ENCODE data around the gene AFF3. TPM values are rescaled to one million over a fixed set of nuclear protein-coding genes. Genes with fewer than 3 reads are reported as not detected.
"Not testable (repeated sequence)": the region's sequence is repeated elsewhere in the genome, so short reads cannot be mapped to it uniquely, and the experiment has no call there.

The AFF3 gene
- total and polyA plus RNA-seq, 2 experiments from 2014 or later, result 7.3 to 7.8 TPM

DNA sequence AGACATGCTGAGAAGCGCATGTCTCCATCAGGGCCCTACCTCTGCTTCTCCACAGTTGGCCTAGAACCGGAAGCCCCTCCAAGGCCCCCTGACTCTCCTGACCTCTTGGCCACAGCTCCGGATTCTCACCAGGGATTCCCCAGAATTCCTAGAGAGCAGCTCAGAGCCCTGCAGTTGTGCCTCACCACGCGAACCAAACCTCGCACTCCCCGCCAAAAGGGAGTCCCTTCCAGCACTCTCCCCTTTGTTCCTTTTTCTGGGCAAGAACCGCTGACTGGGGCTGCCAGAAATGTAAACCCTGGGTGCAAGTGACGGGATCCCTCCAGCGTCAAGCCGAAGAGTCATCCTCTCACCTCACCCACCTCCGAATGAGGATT, 36.7 kb downstream of the AFF3 start:
- Histone ChIP-seq H3K27me3 (peaks cover 29% of the 10 kb centered on the region), H4K20me1 (ENCODE audit: insufficient read depth, poor library complexity, severe bottlenecking) (no peaks in the 10 kb centered on the region), H3K36me3 (replicated peaks; ENCODE audit: insufficient read depth, low read depth) (no peaks in the 10 kb centered on the region), H2AFZ (no peak overlapping the region), H3K4me1 (ENCODE audit: insufficient read depth) (peaks cover 17% of the 10 kb centered on the region), H3K9me3 (ENCODE audit: low read depth) (no peaks in the 10 kb centered on the region), H3K9me2 (replicated peaks; ENCODE audit: insufficient read depth) (no peaks in the 10 kb centered on the region), H3K4me2 (peak overlapping the region; percentile 95), H3K4me3 (no peak overlapping the region), H3K79me2 (no peaks in the 10 kb centered on the region), H3K27ac (no peak overlapping the region)
- TF ChIP-seq, protein P1, sequence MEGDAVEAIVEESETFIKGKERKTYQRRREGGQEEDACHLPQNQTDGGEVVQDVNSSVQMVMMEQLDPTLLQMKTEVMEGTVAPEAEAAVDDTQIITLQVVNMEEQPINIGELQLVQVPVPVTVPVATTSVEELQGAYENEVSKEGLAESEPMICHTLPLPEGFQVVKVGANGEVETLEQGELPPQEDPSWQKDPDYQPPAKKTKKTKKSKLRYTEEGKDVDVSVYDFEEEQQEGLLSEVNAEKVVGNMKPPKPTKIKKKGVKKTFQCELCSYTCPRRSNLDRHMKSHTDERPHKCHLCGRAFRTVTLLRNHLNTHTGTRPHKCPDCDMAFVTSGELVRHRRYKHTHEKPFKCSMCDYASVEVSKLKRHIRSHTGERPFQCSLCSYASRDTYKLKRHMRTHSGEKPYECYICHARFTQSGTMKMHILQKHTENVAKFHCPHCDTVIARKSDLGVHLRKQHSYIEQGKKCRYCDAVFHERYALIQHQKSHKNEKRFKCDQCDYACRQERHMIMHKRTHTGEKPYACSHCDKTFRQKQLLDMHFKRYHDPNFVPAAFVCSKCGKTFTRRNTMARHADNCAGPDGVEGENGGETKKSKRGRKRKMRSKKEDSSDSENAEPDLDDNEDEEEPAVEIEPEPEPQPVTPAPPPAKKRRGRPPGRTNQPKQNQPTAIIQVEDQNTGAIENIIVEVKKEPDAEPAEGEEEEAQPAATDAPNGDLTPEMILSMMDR (IDR thresholded peaks at IDR 0.05; ENCODE audit: poor library complexity), result no peak
- peak; percentile 50 for TF ChIP-seq EZH2 (IDR thresholded peaks at IDR 0.05; ENCODE audit: borderline replicate concordance)
- no peak for DNase-seq (ENCODE audit: low spot score)
- WGBS (ENCODE audit: low lambda C conversion rate, missing lambda C conversion rate), result 42% methylated on average over 12 of the region's 12 CpGs

DNA sequence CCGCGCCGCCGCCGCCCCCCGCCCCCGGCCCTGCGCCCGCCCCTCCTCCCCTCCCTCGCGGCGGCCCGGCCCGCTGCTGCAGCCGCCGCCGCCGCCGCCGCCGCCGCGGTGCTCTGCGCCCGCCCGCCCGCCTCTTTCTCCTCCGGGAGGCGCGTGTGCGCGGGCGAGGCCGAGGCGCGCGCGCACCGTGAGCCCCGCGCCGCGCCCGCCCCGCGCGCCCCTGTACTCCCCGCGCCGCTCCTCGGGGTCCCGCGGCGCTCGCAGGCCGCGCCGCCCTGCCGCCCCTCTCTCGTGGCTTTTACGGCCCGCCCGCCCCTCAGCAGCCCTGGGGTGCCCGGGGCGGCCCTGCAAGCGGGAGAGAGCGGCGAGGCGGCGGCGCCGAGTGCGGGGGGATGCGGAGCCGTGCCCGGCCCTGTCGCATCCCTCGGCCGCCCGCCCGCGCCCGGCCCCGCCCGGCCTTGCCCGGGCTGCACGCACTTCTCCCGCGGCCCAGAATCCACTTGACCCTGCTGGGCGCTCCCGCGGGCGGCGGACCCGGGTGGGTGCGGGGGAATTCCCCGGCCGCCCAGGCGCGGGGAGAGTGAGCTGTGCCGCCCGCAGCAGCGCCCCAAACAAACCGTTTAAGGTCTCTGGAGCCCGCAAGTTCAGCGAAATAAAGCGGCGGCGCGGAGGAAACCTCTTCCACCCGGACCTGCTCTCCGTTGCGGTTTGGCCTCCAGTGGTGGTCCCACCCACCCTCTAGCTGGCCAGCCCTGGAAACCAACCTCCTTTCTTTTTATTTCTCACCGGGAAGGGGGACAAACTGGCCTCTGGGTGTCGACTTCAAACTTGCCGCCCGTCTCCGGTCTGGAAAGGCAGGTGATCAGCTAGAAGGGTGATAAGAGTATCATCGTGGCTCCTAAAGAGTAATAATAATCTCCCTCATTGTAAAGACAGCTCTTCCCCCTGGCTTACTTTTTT, 37.4 kb downstream of the AFF3 start:
- 3% methylated on average over 48 of the region's 119 CpGs for WGBS (ENCODE audit: low lambda C conversion rate, missing lambda C conversion rate)
- Histone ChIP-seq H3K9me2 (replicated peaks; ENCODE audit: insufficient read depth) (no peaks in the 10 kb centered on the region), H3K9me3 (ENCODE audit: low read depth) (no peaks in the 10 kb centered on the region), H3K4me3 (peak overlapping the region; percentile 77), H3K4me2 (peak overlapping the region; percentile 95), H3K4me1 (ENCODE audit: insufficient read depth) (peaks cover 17% of the 10 kb centered on the region), H3K27ac (peak overlapping the region; percentile 37), H2AFZ (peak overlapping the region; percentile 81), H4K20me1 (ENCODE audit: insufficient read depth, poor library complexity, severe bottlenecking) (no peaks in the 10 kb centered on the region), H3K79me2 (no peaks in the 10 kb centered on the region), H3K27me3 (peaks cover 29% of the 10 kb centered on the region), H3K36me3 (replicated peaks; ENCODE audit: insufficient read depth, low read depth) (no peaks in the 10 kb centered on the region)
- TF ChIP-seq EZH2 (IDR thresholded peaks at IDR 0.05; ENCODE audit: borderline replicate concordance), result peak; percentile 72
- TF ChIP-seq, protein P1 (IDR thresholded peaks at IDR 0.05; ENCODE audit: poor library complexity), result no peak
- TF ChIP-seq EZH2phosphoT487 (IDR thresholded peaks at IDR 0.05; ENCODE audit: low read depth, severe bottlenecking, unreplicated experiment), result no peak
- peak; percentile 64 for DNase-seq (ENCODE audit: low spot score)

DNA sequence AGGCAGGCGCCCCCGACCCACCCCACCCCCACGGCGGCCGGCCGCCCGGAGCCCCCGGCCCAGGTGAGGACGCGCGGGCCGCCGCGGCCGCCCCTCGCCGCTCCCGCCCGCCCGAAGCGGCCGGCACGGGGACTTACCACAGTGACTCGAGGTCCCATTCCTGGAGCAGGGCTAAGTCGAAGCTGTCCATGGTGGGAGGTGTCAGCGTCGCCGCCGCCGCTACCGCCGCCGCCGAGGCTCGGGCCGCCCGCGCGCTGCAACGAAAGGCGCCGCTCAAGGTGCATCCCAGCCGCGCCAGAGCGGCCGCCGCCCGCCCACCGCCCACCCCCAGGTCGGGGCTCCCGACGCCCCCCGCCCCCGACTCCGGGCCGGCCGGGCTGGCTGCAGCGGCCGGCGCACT, 38.1 kb downstream of the AFF3 start:
- DNase-seq (ENCODE audit: low spot score); H4K20me1 ChIP-seq (ENCODE audit: insufficient read depth, poor library complexity, severe bottlenecking); H3K27ac ChIP-seq; H3K9me2 ChIP-seq (replicated peaks; ENCODE audit: insufficient read depth); H3K9me3 ChIP-seq (ENCODE audit: low read depth); H2AFZ ChIP-seq; H3K79me2 ChIP-seq; H3K4me3 ChIP-seq; H3K36me3 ChIP-seq (replicated peaks; ENCODE audit: insufficient read depth, low read depth): not testable (repeated sequence)
- Histone ChIP-seq H3K4me1 (ENCODE audit: insufficient read depth) (peaks cover 17% of the 10 kb centered on the region), H3K4me2 (peak overlapping the region; percentile 64), H3K27me3 (peaks cover 29% of the 10 kb centered on the region)
- no CpG with 5 or more reads among the region's 60 CpGs for whole genome bisulfite sequencing (ENCODE audit: low lambda C conversion rate, missing lambda C conversion rate)

DNA sequence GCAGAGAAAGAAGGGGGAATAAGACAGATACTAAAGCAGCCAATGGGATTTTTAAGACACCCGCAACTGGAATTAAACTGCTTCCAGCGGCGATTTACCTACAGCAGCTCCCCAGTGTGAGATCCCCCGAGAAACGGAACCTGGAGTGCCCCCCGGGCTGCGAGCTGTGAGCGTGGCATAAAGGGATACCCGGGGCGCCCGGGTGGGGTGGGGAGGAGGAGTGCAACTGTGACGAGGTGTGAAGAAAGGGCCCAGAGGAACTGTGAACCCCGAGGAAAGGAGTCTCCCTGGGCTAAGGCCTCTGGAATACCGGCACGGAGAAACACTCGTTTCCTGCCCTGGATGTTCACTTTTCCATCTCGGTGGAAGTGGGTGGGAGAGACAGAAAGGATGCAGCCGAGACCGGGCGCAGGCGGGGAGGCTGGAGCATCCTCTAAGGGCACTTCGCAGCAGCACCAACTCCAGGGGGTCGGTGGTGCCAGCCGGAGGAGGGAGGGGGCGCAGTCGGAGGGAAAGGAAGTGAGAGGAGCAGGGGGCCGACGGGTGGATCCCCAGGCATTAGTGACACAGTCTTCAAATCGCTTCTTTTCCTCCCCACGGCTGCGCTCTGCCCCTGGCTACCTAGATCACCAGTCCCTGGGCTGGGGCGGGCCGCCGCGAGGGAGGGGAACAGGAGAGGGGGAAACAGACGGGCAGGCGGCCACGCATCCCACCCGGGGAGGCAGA, 38.7 kb downstream of the AFF3 start:
- H3K27me3 ChIP-seq, result peaks cover 29% of the 10 kb centered on the region
- H3K4me2 ChIP-seq, result peak overlapping the region; percentile 64
- not testable (repeated sequence) for H3K9me2 ChIP-seq (replicated peaks; ENCODE audit: insufficient read depth); H2AFZ ChIP-seq; H3K27ac ChIP-seq; DNase-seq (ENCODE audit: low spot score); H3K79me2 ChIP-seq; H3K4me3 ChIP-seq; H3K36me3 ChIP-seq (replicated peaks; ENCODE audit: insufficient read depth, low read depth); H4K20me1 ChIP-seq (ENCODE audit: insufficient read depth, poor library complexity, severe bottlenecking); H3K9me3 ChIP-seq (ENCODE audit: low read depth)
- H3K4me1 ChIP-seq (ENCODE audit: insufficient read depth), result peaks cover 17% of the 10 kb centered on the region
- WGBS (ENCODE audit: low lambda C conversion rate, missing lambda C conversion rate), result 3% methylated on average over 18 of the region's 39 CpGs
- TF ChIP-seq EZH2 (IDR thresholded peaks at IDR 0.05; ENCODE audit: borderline replicate concordance), result peak; percentile 46

DNA sequence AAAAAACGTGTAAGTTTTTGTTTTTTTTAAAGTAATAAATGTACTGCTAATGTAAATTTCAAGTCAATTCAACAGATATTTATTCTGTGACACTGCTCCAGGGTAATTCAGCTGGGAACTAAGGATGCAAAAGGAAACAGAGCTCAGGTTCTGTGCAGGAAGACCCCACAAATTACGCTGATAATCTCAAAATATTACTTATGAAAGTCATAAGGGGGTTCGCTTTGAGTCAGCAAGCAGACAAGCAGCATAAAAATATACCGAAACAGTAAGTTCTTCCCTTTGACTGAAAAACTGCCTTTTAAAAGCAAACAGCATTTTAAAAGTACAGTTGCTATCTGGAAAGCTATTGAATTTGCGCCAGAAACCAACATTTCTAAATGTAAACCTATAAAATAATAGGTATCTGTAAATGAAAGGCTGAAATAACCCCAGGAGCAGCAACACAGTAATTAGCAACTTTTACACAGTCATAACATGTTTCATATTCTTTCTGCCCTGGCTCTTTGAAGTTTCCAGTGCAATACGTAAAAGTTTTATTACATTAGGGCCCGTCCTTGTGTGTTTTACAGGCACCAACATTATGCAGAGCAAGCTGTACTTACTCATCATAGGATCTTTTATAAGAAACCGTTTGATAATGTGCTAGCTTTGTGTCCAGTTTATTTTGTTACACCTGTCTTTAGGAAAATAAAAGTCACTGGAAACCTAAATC, 39.8 kb downstream of the AFF3 start:
- not testable (repeated sequence) for H3K36me3 ChIP-seq (replicated peaks; ENCODE audit: insufficient read depth, low read depth); H3K9me2 ChIP-seq (replicated peaks; ENCODE audit: insufficient read depth); H3K9me3 ChIP-seq (ENCODE audit: low read depth); DNase-seq (ENCODE audit: low spot score); H4K20me1 ChIP-seq (ENCODE audit: insufficient read depth, poor library complexity, severe bottlenecking); H3K79me2 ChIP-seq; H3K4me3 ChIP-seq; H2AFZ ChIP-seq; H3K27ac ChIP-seq
- H3K4me2 ChIP-seq, result peak overlapping the region; percentile 61
- H3K27me3 ChIP-seq, result peaks cover 19% of the 10 kb centered on the region
- H3K4me1 ChIP-seq (ENCODE audit: insufficient read depth), result peaks cover 17% of the 10 kb centered on the region
- WGBS (ENCODE audit: low lambda C conversion rate, missing lambda C conversion rate), result 45% methylated on average over 3 of the region's 8 CpGs

DNA sequence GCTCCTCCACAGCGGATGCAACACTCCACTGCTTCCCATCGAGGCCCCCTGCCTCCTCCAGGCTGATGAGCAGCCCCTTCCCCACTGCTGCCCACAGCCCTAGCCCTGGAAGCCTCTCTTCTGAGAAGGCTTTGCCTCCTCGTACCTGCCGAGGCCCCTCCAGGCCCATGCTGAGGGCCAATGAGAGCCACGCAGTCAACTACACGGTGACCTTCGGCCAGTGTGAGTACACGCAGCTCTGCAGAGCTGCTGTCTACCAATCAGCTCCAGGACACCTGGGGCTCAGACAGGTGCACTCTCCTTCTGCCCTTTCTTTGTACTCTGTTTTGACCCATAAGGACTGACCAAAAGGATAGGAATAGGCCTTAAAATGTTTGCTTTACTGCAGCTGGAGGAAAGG, 43.5 kb downstream of the AFF3 start:
- not testable (repeated sequence) for H3K4me3 ChIP-seq; H3K9me3 ChIP-seq (ENCODE audit: low read depth); H4K20me1 ChIP-seq (ENCODE audit: insufficient read depth, poor library complexity, severe bottlenecking); H3K79me2 ChIP-seq; H2AFZ ChIP-seq; H3K27ac ChIP-seq; H3K36me3 ChIP-seq (replicated peaks; ENCODE audit: insufficient read depth, low read depth); H3K4me2 ChIP-seq; DNase-seq (ENCODE audit: low spot score); H3K9me2 ChIP-seq (replicated peaks; ENCODE audit: insufficient read depth); H3K27me3 ChIP-seq; H3K4me1 ChIP-seq (ENCODE audit: insufficient read depth)
- WGBS (ENCODE audit: low lambda C conversion rate, missing lambda C conversion rate), result 87% methylated on average over 3 of the region's 8 CpGs

Data from hepatocyte (in vitro differentiated cells).